HepG2 (cell line): ENCODE measurements around the gene SLC13A3. TPM values are rescaled to one million over a fixed set of nuclear protein-coding genes. Genes with fewer than 3 reads are reported as not detected.

Source experiments
- CHD4 ChIP-seq: fragments of 200-600 bp; sonication (generic); IDR thresholded peaks from 2 replicates; pipeline ENCODE4 v1.7.0; 2017; ENCODE audit warnings: mild to moderate bottlenecking, low read length, borderline replicate concordance
- DR1 ChIP-seq: sonication (generic); formaldehyde crosslinking; IDR thresholded peaks from 2 replicates; pipeline ENCODE4 v1.8.0; 2021; ENCODE audit warnings: mild to moderate bottlenecking, missing genetic modification reagents, inconsistent platforms
- EEA1 ChIP-seq: sonication (generic); formaldehyde crosslinking; IDR thresholded peaks from 2 replicates; pipeline ENCODE4 v1.5.1; 2020; ENCODE audit warnings: mild to moderate bottlenecking, missing genetic modification reagents, borderline replicate concordance
- GATA4 ChIP-seq: sonication (generic); IDR thresholded peaks from 2 replicates; pipeline ENCODE4 v1.6.1; 2016; ENCODE audit warnings: antibody characterized with exemption, low read depth, borderline replicate concordance
- MATR3 ChIP-seq: sonication (generic); formaldehyde crosslinking; IDR thresholded peaks from 2 replicates; pipeline ENCODE4 v1.4.0; 2020; ENCODE audit warnings: missing genetic modification reagents
- MYNN ChIP-seq: sonication (generic); formaldehyde crosslinking; IDR thresholded peaks from 2 replicates; pipeline ENCODE4 v1.4.0; 2020; ENCODE audit warnings: mild to moderate bottlenecking, low read depth, missing genetic modification reagents
- NKX3-1 ChIP-seq: sonication (generic); formaldehyde crosslinking; IDR thresholded peaks from 2 replicates; pipeline ENCODE4 v1.5.0; 2020; ENCODE audit warnings: missing genetic modification reagents
- NR2F6 ChIP-seq, 2 experiments: IDR thresholded peaks; 2 replicates each; pipeline ENCODE4 v1.6.1; 2016; ENCODE audit warnings: antibody characterized with exemption in 1 of 2, mild to moderate bottlenecking in 1 of 2
- RBFOX2 ChIP-seq: fragments of 200-400 bp; formaldehyde crosslinking; IDR thresholded peaks from 2 replicates; pipeline ENCODE4 v1.6.1; 2017; ENCODE audit warnings: low read depth, mild to moderate bottlenecking, low read length
- SNRNP70 ChIP-seq: fragments of 200-400 bp; formaldehyde crosslinking; IDR thresholded peaks from 2 replicates; pipeline ENCODE4 v1.6.1; 2017; ENCODE audit warnings: mild to moderate bottlenecking, low read depth, low read length, moderate library complexity
- SRSF4 ChIP-seq: fragments of 200-400 bp; formaldehyde crosslinking; IDR thresholded peaks from one replicate; pipeline ENCODE4 v1.6.1; 2018; ENCODE audit warnings: mild to moderate bottlenecking, low read depth, low read length, moderate library complexity; ENCODE audit not compliant: poor library complexity, severe bottlenecking
- SYNCRIP ChIP-seq: fragments of 200-400 bp; formaldehyde crosslinking; IDR thresholded peaks from 2 replicates; pipeline ENCODE4 v1.6.1; 2018; ENCODE audit warnings: mild to moderate bottlenecking, low read depth, low read length; ENCODE audit not compliant: insufficient read depth
- TBX2 ChIP-seq: sonication (generic); formaldehyde crosslinking; IDR thresholded peaks from 2 replicates; pipeline ENCODE4 v1.5.0; 2020; ENCODE audit warnings: missing genetic modification reagents, mild to moderate bottlenecking, borderline replicate concordance
- ZNF615 ChIP-seq: sonication (generic); formaldehyde crosslinking; IDR thresholded peaks from 2 replicates; pipeline ENCODE4 v1.5.0; 2020; ENCODE audit warnings: mild to moderate bottlenecking, missing genetic modification reagents, borderline replicate concordance
- ZNF703 ChIP-seq: sonication (generic); formaldehyde crosslinking; IDR thresholded peaks from 2 replicates; pipeline ENCODE4 v1.5.1; 2020; ENCODE audit warnings: missing genetic modification reagents, mild to moderate bottlenecking, moderate library complexity, borderline replicate concordance
- ZNF816 ChIP-seq: sonication (generic); formaldehyde crosslinking; IDR thresholded peaks from 2 replicates; pipeline ENCODE4 v1.8.0; 2022; ENCODE audit warnings: missing genetic modification reagents, mild to moderate bottlenecking, borderline replicate concordance
- ZSCAN31 ChIP-seq: sonication (generic); formaldehyde crosslinking; IDR thresholded peaks from 2 replicates; pipeline ENCODE4 v1.5.0; 2020; ENCODE audit warnings: low read depth, mild to moderate bottlenecking, missing genetic modification reagents
- polyA plus RNA-seq, 8 experiments: library from polyadenylated mRNA; depleted of rRNA in 3 of 8; stranded (reverse) in 7 of 8; unstranded in 1 of 8; fragments of >200 nt; fragmentation: Illumina TruSeq in 4 of 8; extraction: Trizol in 4 of 8; gene quantifications; 2 replicates each; pipeline versions ENCODE4 v1.2.1 to v1.2.3, GENCODE V29; 2011 to 2016; ENCODE audit warnings: low read depth in 4 of 8, missing spikeins in 1 of 8, mixed read lengths in 1 of 8; ENCODE audit not compliant: insufficient read depth in 1 of 8
- total RNA-seq, 5 experiments: library from RNA; depleted of rRNA; stranded (reverse); fragments of >200 nt; fragmentation: Illumina TruSeq; extraction: Trizol; gene quantifications; 2 replicates each; pipeline ENCODE4 v1.2.3, GENCODE V29; 2016; ENCODE audit warnings: low read depth in 1 of 5
- TF ChIP-seq, protein P1 (sequence below): sonication (generic); formaldehyde crosslinking; conservative IDR thresholded peaks from 2 replicates; pipeline ENCODE4 v1.5.0; 2020; ENCODE audit warnings: missing genetic modification reagents
- TF ChIP-seq, protein P2 (sequence below): sonication (generic); formaldehyde crosslinking; IDR thresholded peaks from 2 replicates; pipeline ENCODE4 v1.8.1; 2022; ENCODE audit warnings: mild to moderate bottlenecking, missing genetic modification reagents
- TF ChIP-seq, protein P3 (sequence below): IDR thresholded peaks from 2 replicates; pipeline ENCODE4 v1.6.1; 2012; ENCODE audit warnings: inconsistent platforms
- TF ChIP-seq, protein P4 (sequence below): sonication (generic); formaldehyde crosslinking; IDR thresholded peaks from 2 replicates; pipeline ENCODE4 v1.9.0; 2021; ENCODE audit warnings: missing genetic modification reagents, borderline replicate concordance
- TF ChIP-seq, protein P5 (sequence below): sonication (generic); formaldehyde crosslinking; IDR thresholded peaks from 2 replicates; pipeline ENCODE4 v1.4.0; 2020; ENCODE audit warnings: mild to moderate bottlenecking, low read depth, missing genetic modification reagents
- TF ChIP-seq, protein P6 (sequence below): sonication (generic); formaldehyde crosslinking; IDR thresholded peaks from 2 replicates; pipeline ENCODE4 v1.4.0; 2020; ENCODE audit warnings: missing genetic modification reagents, borderline replicate concordance

SLC13A3 gene
- total and polyA plus RNA-seq, 2 of the 13 experiments (the other 11 are each of a cell fraction or from before 2014, with no cell fraction given), result 66.5 to 76.0 TPM

DNA sequence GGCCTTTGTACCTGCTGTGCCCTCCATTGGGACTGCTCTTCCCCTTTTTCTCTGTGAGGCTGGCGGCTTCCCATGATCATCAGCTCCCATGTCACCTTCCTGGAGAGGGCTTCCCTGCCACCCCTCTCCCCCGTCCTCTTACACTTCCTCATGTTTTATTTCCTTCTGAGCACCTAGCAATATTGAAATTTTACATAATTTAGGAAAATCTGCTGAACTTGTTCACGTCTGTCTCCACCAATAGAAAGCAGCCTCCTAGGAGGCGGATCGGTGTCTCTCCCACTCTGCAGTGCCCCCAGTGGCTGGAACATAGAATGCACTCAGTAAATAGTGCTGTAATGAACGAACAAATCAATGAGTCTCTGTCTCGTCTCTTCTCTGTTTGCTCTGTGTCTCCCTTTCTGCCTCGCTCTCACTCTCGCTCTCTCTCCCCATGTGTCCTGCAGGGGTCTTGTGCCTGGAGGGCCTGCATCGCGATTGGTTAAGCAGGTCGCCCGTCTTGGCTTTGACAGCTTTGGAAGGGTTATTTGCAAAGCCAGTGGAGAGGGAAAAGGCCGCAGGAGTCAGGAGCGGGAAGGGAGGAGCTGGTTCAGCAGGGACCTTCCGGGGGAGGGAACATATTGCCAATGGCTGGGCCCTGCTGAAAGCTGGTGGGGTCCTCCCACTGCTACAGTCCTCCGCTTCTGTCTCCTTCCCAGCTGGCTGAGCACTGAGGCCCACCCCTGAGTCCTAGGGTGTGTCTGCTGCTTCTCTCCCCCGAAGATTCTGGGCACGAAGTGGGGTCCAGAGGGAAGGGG, 88.7 kb downstream of the SLC13A3 start (continued):
- no peak for TF ChIP-seq DR1 (CRISPR knock-in tag)
- no peak for TF ChIP-seq SNRNP70
- TF ChIP-seq ZNF816 (CRISPR knock-in tag), result no peak
- no peak; the same call in 1 of the 2 replicates for TF ChIP-seq EEA1 (CRISPR knock-in tag)
- no peak for TF ChIP-seq MYNN (CRISPR knock-in tag)
- peak; percentile 32; the same call in 1 of the 2 replicates for TF ChIP-seq ZSCAN31 (CRISPR knock-in tag)
- TF ChIP-seq TBX2 (CRISPR knock-in tag), result peak; percentile 84
- no peak for TF ChIP-seq GATA4
- TF ChIP-seq, protein P1, sequence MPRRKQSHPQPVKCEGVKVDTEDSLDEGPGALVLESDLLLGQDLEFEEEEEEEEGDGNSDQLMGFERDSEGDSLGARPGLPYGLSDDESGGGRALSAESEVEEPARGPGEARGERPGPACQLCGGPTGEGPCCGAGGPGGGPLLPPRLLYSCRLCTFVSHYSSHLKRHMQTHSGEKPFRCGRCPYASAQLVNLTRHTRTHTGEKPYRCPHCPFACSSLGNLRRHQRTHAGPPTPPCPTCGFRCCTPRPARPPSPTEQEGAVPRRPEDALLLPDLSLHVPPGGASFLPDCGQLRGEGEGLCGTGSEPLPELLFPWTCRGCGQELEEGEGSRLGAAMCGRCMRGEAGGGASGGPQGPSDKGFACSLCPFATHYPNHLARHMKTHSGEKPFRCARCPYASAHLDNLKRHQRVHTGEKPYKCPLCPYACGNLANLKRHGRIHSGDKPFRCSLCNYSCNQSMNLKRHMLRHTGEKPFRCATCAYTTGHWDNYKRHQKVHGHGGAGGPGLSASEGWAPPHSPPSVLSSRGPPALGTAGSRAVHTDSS (CRISPR knock-in tag), result 0 out of 2 replicates have a peak, but pooled peaks have one; percentile 46
- TF ChIP-seq, protein P2, sequence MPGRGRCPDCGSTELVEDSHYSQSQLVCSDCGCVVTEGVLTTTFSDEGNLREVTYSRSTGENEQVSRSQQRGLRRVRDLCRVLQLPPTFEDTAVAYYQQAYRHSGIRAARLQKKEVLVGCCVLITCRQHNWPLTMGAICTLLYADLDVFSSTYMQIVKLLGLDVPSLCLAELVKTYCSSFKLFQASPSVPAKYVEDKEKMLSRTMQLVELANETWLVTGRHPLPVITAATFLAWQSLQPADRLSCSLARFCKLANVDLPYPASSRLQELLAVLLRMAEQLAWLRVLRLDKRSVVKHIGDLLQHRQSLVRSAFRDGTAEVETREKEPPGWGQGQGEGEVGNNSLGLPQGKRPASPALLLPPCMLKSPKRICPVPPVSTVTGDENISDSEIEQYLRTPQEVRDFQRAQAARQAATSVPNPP (CRISPR knock-in tag), result no peak
- TF ChIP-seq, protein P3, sequence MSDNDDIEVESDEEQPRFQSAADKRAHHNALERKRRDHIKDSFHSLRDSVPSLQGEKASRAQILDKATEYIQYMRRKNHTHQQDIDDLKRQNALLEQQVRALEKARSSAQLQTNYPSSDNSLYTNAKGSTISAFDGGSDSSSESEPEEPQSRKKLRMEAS, result peak; percentile 72
- TF ChIP-seq, protein P4, sequence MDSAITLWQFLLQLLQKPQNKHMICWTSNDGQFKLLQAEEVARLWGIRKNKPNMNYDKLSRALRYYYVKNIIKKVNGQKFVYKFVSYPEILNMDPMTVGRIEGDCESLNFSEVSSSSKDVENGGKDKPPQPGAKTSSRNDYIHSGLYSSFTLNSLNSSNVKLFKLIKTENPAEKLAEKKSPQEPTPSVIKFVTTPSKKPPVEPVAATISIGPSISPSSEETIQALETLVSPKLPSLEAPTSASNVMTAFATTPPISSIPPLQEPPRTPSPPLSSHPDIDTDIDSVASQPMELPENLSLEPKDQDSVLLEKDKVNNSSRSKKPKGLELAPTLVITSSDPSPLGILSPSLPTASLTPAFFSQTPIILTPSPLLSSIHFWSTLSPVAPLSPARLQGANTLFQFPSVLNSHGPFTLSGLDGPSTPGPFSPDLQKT (CRISPR knock-in tag), result no peak
- peak; percentile 70; the same call in 1 of the 2 replicates for TF ChIP-seq ZNF615
- TF ChIP-seq SRSF4, result no peak
- TF ChIP-seq, protein P5, sequence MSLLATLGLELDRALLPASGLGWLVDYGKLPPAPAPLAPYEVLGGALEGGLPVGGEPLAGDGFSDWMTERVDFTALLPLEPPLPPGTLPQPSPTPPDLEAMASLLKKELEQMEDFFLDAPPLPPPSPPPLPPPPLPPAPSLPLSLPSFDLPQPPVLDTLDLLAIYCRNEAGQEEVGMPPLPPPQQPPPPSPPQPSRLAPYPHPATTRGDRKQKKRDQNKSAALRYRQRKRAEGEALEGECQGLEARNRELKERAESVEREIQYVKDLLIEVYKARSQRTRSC (CRISPR knock-in tag), result no peak
- peak; percentile 25; the same call in 1 of the 2 replicates for TF ChIP-seq CHD4
- no peak for TF ChIP-seq RBFOX2
- no peak for TF ChIP-seq NKX3-1 (CRISPR knock-in tag)
- no peak for TF ChIP-seq MATR3 (CRISPR knock-in tag)
- TF ChIP-seq, protein P6, sequence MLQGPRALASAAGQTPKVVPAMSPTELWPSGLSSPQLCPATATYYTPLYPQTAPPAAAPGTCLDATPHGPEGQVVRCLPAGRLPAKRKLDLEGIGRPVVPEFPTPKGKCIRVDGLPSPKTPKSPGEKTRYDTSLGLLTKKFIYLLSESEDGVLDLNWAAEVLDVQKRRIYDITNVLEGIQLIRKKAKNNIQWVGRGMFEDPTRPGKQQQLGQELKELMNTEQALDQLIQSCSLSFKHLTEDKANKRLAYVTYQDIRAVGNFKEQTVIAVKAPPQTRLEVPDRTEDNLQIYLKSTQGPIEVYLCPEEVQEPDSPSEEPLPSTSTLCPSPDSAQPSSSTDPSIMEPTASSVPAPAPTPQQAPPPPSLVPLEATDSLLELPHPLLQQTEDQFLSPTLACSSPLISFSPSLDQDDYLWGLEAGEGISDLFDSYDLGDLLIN (CRISPR knock-in tag), result no peak
- TF ChIP-seq ZNF703 (CRISPR knock-in tag), result no peak
- no peak for TF ChIP-seq SYNCRIP
- TF ChIP-seq NR2F6 (IDR thresholded peaks at IDR 0.05), result 0 out of 2 replicates have a peak, but pooled peaks have one; percentile 30
- TF ChIP-seq NR2F6 (CRISPR knock-in tag; IDR thresholded peaks at IDR 0.05), result peak; percentile 69
